Measurements from ENCODE around the gene ALPK3. TPM values are rescaled to one million over a fixed set of nuclear protein-coding genes. Genes with fewer than 3 reads are reported as not detected.
A peak's percentile ranks its signal among the peaks of the same experiment; 100 is the strongest.

Gene ALPK3
- total and polyA plus RNA-seq, 2 experiments from 2014 or later, result 3.7 to 29.7 TPM

GRCh38 chr15:84893607-84894006, 76.5 kb downstream of the ALPK3 start:
- H3K4me1 ChIP-seq (ENCODE audit: insufficient read depth), result no peaks in the 10 kb centered on the region
- H3K27ac Mint-ChIP-seq, result no peak overlapping the region
- H3F3A ChIP-seq (replicated peaks; ENCODE audit: low read depth), result no peaks in the 10 kb centered on the region
- H3K9me2 ChIP-seq (ENCODE audit: insufficient read depth), result no peaks in the 10 kb centered on the region; the same call in 1 of the 2 replicates
- H3K36me3 Mint-ChIP-seq (ENCODE audit: low read depth), result no peaks in the 10 kb centered on the region
- H3K4me2 ChIP-seq, result no peak overlapping the region
- H3K36me3 ChIP-seq (ENCODE audit: insufficient read depth), result no peaks in the 10 kb centered on the region
- no peaks in the 10 kb centered on the region for H3K9me3 Mint-ChIP-seq
- no peaks in the 10 kb centered on the region for H3K79me2 ChIP-seq (replicated peaks; ENCODE audit: insufficient read depth)
- no peak overlapping the region for H3K27ac ChIP-seq (ENCODE audit: low read depth)
- ATAC-seq, result no peak
- no peaks in the 10 kb centered on the region for H4K20me1 ChIP-seq (replicated peaks; ENCODE audit: insufficient read depth)
- H3K27me3 ChIP-seq (ENCODE audit: insufficient read depth), result no peaks in the 10 kb centered on the region
- no peak for TF ChIP-seq ETS1 (IDR thresholded peaks at IDR 0.05)
- TF ChIP-seq REST (IDR thresholded peaks at IDR 0.05; ENCODE audit: unreplicated experiment), result no peak
- no peak for TF ChIP-seq EZH2 (IDR thresholded peaks at IDR 0.05; ENCODE audit: low read depth, unreplicated experiment)
- TF ChIP-seq POLR2AphosphoS5 (IDR thresholded peaks at IDR 0.05; ENCODE audit: low read depth), result no peak
- no peak for TF ChIP-seq ZNF331 (CRISPR knock-in tag; IDR thresholded peaks at IDR 0.05; ENCODE audit: low read depth)
- TF ChIP-seq STAT1 (IDR thresholded peaks at IDR 0.05; ENCODE audit: unreplicated experiment), result no peak
- peaks cover 5% of the 10 kb centered on the region for H3K4me1 Mint-ChIP-seq
- no peak overlapping the region for H3K4me3 ChIP-seq
- DNase-seq (ENCODE audit: low spot score), result no peak
- H2AFZ ChIP-seq, result no peak overlapping the region
- no peak overlapping the region for H3K4me3 Mint-ChIP-seq
- peaks cover 9% of the 10 kb centered on the region for H3K27me3 Mint-ChIP-seq (ENCODE audit: insufficient read depth, low read depth, poor library complexity)

GRCh38 chr15:84894736-84895425, 77.7 kb downstream of the ALPK3 start:
- Histone ChIP-seq H3K4me1 (ENCODE audit: insufficient read depth) (no peaks in the 10 kb centered on the region), H3K79me2 (replicated peaks; ENCODE audit: insufficient read depth) (no peaks in the 10 kb centered on the region), H3K4me2 (no peak overlapping the region), H2AFZ (no peak overlapping the region), H4K20me1 (replicated peaks; ENCODE audit: insufficient read depth) (no peaks in the 10 kb centered on the region), H3K27ac (ENCODE audit: low read depth) (no peak overlapping the region), H3K36me3 (ENCODE audit: insufficient read depth) (no peaks in the 10 kb centered on the region), H3K27me3 (ENCODE audit: insufficient read depth) (no peaks in the 10 kb centered on the region), H3K9me2 (ENCODE audit: insufficient read depth) (no peaks in the 10 kb centered on the region; the same call in 1 of the 2 replicates), H3K4me3 (no peak overlapping the region), H3F3A (replicated peaks; ENCODE audit: low read depth) (no peaks in the 10 kb centered on the region)
- no peak overlapping the region for H3K27ac Mint-ChIP-seq
- ATAC-seq, result peak; percentile 79
- DNase-seq (ENCODE audit: low spot score), result no peak
- H3K27me3 Mint-ChIP-seq (ENCODE audit: insufficient read depth, low read depth, poor library complexity), result peaks cover 6% of the 10 kb centered on the region
- H3K4me1 Mint-ChIP-seq, result 0 out of 3 replicates have a peak, but pooled peaks cover 2% of the 10 kb centered on the region
- H3K36me3 Mint-ChIP-seq (ENCODE audit: low read depth), result no peaks in the 10 kb centered on the region
- TF ChIP-seq NANOG (IDR thresholded peaks at IDR 0.05; ENCODE audit: borderline replicate concordance) (no peak), EZH2 (IDR thresholded peaks at IDR 0.05; ENCODE audit: low read depth, unreplicated experiment) (no peak), ETS1 (IDR thresholded peaks at IDR 0.05) (no peak), EZH2phosphoT487 (IDR thresholded peaks at IDR 0.05; ENCODE audit: unreplicated experiment) (no peak), STAT1 (IDR thresholded peaks at IDR 0.05; ENCODE audit: unreplicated experiment) (no peak), JUNB (IDR thresholded peaks at IDR 0.05; ENCODE audit: unreplicated experiment) (no peak), CTCF (conservative IDR thresholded peaks at IDR 0.05; ENCODE audit: low read depth in 2 of 2) (no peak), REST (IDR thresholded peaks at IDR 0.05; ENCODE audit: unreplicated experiment) (no peak), ZNF331 (CRISPR knock-in tag; IDR thresholded peaks at IDR 0.05; ENCODE audit: low read depth) (no peak), CREB1 (CRISPR knock-in tag; IDR thresholded peaks at IDR 0.05; ENCODE audit: low read depth) (no peak)
- H3K4me3 Mint-ChIP-seq, result no peak overlapping the region
- no peaks in the 10 kb centered on the region for H3K9me3 Mint-ChIP-seq

Data from GM23338 (cell line).